Kidney (tissue), 14 donors: ENCODE measurements around the gene SLC25A34. TPM values are rescaled to one million over a fixed set of nuclear protein-coding genes. Genes with fewer than 3 reads are reported as not detected.

Experiments used
- DNase-seq, 5 donors: peaks; one replicate each; pipeline ENCODE4 v3.0.0-alpha.2; 2013 to 2020
- FAIRE-seq: peaks from 2 replicates; lab custom pipeline; 2012; peaks lifted over from hg19 to GRCh38; lab: Jason Lieb, UNC
- H3K27ac ChIP-seq, 2 donors: one replicate each; pipeline ENCODE4 v1.7.0; 2013; ENCODE audit warnings: low read depth in 2 of 2, low read length in 2 of 2, inconsistent platforms in 1 of 2
- H3K27me3 ChIP-seq: one replicate; pipeline ENCODE4 v1.7.1; 2013; ENCODE audit warnings: low read length, inconsistent platforms; ENCODE audit not compliant: control insufficient read depth, insufficient read depth
- H3K36me3 ChIP-seq, 3 donors: one replicate each; pipeline versions ENCODE4 v1.7.0 to v1.7.1; 2013; ENCODE audit warnings: low read length in 3 of 3, control low read depth in 1 of 3, inconsistent platforms in 1 of 3; ENCODE audit not compliant: insufficient read depth in 3 of 3, control insufficient read depth in 2 of 3
- H3K4me1 ChIP-seq, 3 donors: one replicate each; pipeline versions ENCODE4 v1.7.0 to v1.7.1; 2013; ENCODE audit warnings: low read length in 3 of 3, inconsistent platforms in 1 of 3, low read depth in 1 of 3; ENCODE audit not compliant: control insufficient read depth in 2 of 3, insufficient read depth in 2 of 3
- H3K4me3 ChIP-seq, 3 donors: one replicate each; pipeline versions ENCODE4 v1.7.0 to v1.8.1; 2013; ENCODE audit warnings: low read length in 3 of 3, control low read depth in 1 of 3, inconsistent platforms in 1 of 3
- H3K9ac ChIP-seq, 3 donors: one replicate each; pipeline versions ENCODE4 v1.7.0 to v1.7.1; 2013; ENCODE audit warnings: low read length in 3 of 3, control low read depth in 1 of 3, inconsistent platforms in 1 of 3
- H3K9me3 ChIP-seq, 3 donors: one replicate each; pipeline versions ENCODE4 v1.7.0 to v1.7.1; 2013; ENCODE audit warnings: low read length in 3 of 3, control low read depth in 1 of 3, inconsistent platforms in 1 of 3; ENCODE audit not compliant: control insufficient read depth in 2 of 3, insufficient read depth in 1 of 3
- intact Hi-C: fragments of 100-400 bp; cut with DNase I; formaldehyde crosslinking; loops from one replicate; pipeline ENCODE4 v1.11.1; 2022
- polyA plus RNA-seq: library from polyadenylated mRNA; stranded (reverse); fragments of 350-450 nt; fragmentation: Illumina TruSeq; extraction: RNeasy Lipid Tissue Mini Kit (QIAGEN cat#74804); gene quantifications from one replicate; pipeline ENCODE4 v1.2.3, GENCODE V29; 2014; ENCODE audit warnings: low read depth, low replicate concordance; ENCODE audit not compliant: insufficient read depth
- total RNA-seq: library from RNA; stranded (reverse); fragmentation: NEBNext Ultra II Directional; extraction: Animal tissue kit (Norgen Biotek cat#: 25700); gene quantifications from one replicate; pipeline ENCODE4 v1.2.1, GENCODE V29; 2021
- TF ChIP-seq, protein P1 (sequence below): IDR thresholded peaks from 3 replicates; pipeline ENCODE4 v1.5.1; 2012; ENCODE audit warnings: mild to moderate bottlenecking, moderate library complexity, borderline replicate concordance; ENCODE audit not compliant: insufficient read depth; ENCODE audit errors: extremely low read depth
- donor health status: control.
- donor health status: control.
- donor health status: control.
- donor health status: control.
- donor health status: control.
- donor health status: DM: yes; HTN: yes; CAD: no.
- donor health status: Normal renal cell carcinoma (clear cell type).

Gene SLC25A34
- total and polyA plus RNA-seq, 2 donors from 2014 or later: 1.5 to 12.2 TPM

DNA sequence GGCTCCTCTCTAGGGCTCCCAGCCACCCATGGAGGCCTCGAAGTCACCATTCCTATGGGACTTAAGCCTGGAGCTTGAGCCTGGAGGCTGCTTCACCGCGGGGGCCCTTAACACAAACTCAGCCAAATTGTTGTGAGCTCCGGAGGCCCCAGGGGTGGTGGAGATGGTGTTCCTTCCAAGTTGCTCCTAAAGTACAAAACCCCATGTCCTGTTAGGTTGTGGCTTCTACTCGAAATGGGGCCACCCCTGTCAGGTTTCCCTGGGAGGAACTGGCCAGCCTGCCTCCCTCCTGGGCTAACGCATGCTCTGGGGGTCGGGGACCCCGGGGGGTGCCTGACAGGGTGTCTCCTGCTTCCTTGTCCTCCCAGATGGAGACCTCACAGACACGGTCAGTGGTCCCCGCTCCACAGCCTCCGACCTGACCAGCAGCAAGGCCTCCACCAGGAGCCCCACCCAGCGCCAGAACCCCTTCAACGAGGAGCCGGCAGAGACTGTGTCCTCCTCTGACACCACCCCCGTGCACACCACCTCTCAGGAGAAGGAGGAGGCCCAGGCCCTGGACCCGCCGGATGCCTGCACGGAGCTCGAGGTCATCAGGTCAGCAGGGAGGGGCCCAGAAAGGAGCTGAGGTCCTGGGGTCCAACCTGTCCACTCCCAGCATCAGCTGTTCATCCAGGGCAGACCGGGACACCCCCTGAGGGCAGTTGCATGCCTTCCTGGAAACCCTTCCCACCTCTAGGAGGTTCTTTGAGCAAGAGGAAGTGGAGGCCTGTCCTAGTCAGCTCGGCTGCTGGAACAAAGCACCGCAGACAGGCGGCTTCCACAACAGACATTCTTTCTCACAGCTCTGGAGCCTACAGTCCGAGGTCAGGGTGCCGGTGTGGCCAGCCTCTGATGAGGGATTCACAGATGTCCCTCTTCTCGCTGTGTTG lies 10.8 kb upstream of the SLC25A34 start:
- no peaks in the 10 kb centered on the region for H3K4me1 ChIP-seq
- intact Hi-C loops: no loop called here
- no peaks in the 10 kb centered on the region for H3K9me3 ChIP-seq
- H3K36me3 ChIP-seq: peaks cover 2 to 50% (median 21%) of the 10 kb centered on the region in 3 donors
- FAIRE-seq (no peak), DNase-seq (no peak)
- no peaks in the 10 kb centered on the region for H3K27me3 ChIP-seq
- H3K27ac ChIP-seq: no peak overlapping the region
- H3K9ac ChIP-seq: no peak overlapping the region
- TF ChIP-seq, protein P1, sequence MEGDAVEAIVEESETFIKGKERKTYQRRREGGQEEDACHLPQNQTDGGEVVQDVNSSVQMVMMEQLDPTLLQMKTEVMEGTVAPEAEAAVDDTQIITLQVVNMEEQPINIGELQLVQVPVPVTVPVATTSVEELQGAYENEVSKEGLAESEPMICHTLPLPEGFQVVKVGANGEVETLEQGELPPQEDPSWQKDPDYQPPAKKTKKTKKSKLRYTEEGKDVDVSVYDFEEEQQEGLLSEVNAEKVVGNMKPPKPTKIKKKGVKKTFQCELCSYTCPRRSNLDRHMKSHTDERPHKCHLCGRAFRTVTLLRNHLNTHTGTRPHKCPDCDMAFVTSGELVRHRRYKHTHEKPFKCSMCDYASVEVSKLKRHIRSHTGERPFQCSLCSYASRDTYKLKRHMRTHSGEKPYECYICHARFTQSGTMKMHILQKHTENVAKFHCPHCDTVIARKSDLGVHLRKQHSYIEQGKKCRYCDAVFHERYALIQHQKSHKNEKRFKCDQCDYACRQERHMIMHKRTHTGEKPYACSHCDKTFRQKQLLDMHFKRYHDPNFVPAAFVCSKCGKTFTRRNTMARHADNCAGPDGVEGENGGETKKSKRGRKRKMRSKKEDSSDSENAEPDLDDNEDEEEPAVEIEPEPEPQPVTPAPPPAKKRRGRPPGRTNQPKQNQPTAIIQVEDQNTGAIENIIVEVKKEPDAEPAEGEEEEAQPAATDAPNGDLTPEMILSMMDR: no peak
- H3K4me3 ChIP-seq: no peak overlapping the region

GRCh38 chr1:15726508-15726907 lies 9.6 kb upstream of the SLC25A34 start:
- intact Hi-C loops: no loop called here
- H3K9ac ChIP-seq: no peak overlapping the region
- H3K36me3 ChIP-seq: peaks cover 2 to 51% (median 22%) of the 10 kb centered on the region in 3 donors
- H3K4me3 ChIP-seq: no peak overlapping the region
- DNase-seq (no peak), FAIRE-seq (no peak)
- no peaks in the 10 kb centered on the region for H3K4me1 ChIP-seq
- no peaks in the 10 kb centered on the region for H3K9me3 ChIP-seq
- no peak overlapping the region for H3K27ac ChIP-seq
- TF ChIP-seq, protein P1: no peak
- H3K27me3 ChIP-seq: no peaks in the 10 kb centered on the region

GRCh38 chr1:15727021-15727420 lies 9.0 kb upstream of the SLC25A34 start:
- TF ChIP-seq, protein P1: no peak
- H3K9ac ChIP-seq: no peak overlapping the region
- no peak for FAIRE-seq
- no peaks in the 10 kb centered on the region for H3K4me1 ChIP-seq
- intact Hi-C loops: no loop called here
- H3K9me3 ChIP-seq: no peaks in the 10 kb centered on the region
- peaks cover 2 to 54% (median 22%) of the 10 kb centered on the region in 3 donors for H3K36me3 ChIP-seq
- H3K27me3 ChIP-seq: no peaks in the 10 kb centered on the region
- DNase-seq: peak in 1 of 5 donors; percentile 75
- H3K4me3 ChIP-seq: no peak overlapping the region
- no peak overlapping the region for H3K27ac ChIP-seq
